Measurements from ENCODE around the gene LRRTM2.

Gene LRRTM2

DNA sequence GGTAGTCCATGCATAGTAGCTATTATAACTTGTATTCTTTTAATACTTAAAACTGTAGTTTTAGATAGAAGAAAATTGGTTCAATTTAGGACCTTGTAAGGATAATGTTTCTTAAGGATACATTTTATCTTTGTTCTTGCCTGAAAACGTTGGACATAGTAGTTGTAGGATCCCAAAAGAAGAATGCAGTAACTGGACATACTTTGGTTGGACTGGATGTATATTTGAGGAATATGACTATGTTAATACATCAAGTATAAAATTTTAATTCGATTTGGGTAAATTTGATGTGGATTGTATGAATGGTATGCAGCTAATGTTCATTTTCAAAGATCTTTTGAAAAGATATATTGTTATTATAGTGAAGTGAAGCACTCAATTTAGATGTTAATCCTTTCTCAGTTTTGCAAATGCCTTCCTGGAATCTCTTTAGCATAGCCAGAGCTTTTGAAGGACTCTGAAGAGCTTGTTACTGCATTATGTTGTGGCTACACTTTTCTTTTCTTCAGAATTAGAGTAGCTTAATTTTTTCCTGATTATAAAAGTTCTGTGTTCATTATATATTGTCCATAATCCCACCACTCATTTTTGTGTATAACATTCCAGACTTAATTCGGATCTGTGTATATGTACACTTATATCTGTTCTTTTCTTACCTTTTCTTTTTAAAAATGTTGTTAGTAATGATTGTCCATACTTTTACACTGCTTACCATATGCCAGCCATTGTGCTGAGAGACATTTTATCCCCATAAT lies 41.2 kb downstream of the LRRTM2 start:
- peak overlapping the region; percentile 12 for H3K4me3 ChIP-seq (ENCODE audit: low read depth, low read length)
- no peaks in the 10 kb centered on the region for H3K27me3 ChIP-seq (ENCODE audit: control insufficient read depth, insufficient read depth, low read length)
- H3K9me3 ChIP-seq (ENCODE audit: control insufficient read depth, insufficient read depth, low read length), result no peaks in the 10 kb centered on the region
- no peaks in the 10 kb centered on the region for H3K36me3 ChIP-seq (ENCODE audit: control insufficient read depth, insufficient read depth, low read length)
- no peak overlapping the region for H3K9ac ChIP-seq (ENCODE audit: low read depth, low read length)
- H3K4me1 ChIP-seq (ENCODE audit: control insufficient read depth, insufficient read depth, low read length), result peaks cover 37% of the 10 kb centered on the region

DNA sequence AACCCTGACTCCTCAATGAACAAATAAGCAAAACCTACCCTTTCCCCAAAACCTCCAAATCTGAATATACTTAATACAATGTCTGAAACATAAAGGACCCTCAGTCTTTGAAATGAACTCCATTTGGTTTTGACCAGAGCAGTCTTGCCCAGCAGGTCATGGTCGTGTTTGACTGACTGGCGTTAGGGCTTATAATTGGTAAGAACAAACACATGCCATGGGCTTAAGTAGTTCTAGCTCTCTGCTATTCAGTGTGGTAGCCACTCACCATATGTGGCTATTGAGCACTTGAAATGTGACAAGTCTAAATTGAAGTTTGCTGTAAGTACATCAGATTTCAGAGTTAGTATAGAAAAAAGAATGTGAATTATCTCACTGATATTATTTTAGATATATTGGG lies 42.1 kb downstream of the LRRTM2 start:
- H3K9me3 ChIP-seq (ENCODE audit: control insufficient read depth, insufficient read depth, low read length), result no peaks in the 10 kb centered on the region
- no peak overlapping the region for H3K4me3 ChIP-seq (ENCODE audit: low read depth, low read length)
- no peaks in the 10 kb centered on the region for H3K27me3 ChIP-seq (ENCODE audit: control insufficient read depth, insufficient read depth, low read length)
- H3K9ac ChIP-seq (ENCODE audit: low read depth, low read length), result no peak overlapping the region
- H3K36me3 ChIP-seq (ENCODE audit: control insufficient read depth, insufficient read depth, low read length), result no peaks in the 10 kb centered on the region
- peaks cover 37% of the 10 kb centered on the region for H3K4me1 ChIP-seq (ENCODE audit: control insufficient read depth, insufficient read depth, low read length)

DNA sequence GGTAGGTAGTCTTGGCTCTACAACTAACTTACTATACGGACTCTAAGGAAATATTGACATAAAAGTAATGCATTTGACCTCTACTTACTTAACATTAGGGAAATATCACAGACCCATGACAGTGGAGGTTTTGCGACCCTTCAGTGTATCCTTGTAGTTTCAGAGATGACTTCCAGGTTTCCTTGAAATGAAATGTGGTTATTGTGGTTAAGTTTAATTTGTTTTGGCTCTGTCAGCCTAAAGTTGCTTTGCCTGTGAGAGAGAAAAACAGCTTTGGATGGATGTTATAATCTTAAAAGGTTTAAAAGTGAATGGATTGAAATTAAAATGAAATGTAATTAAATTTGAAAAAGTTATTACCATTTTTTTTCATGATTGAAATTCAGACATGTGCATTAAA lies 42.9 kb downstream of the LRRTM2 start:
- H3K4me1 ChIP-seq (ENCODE audit: control insufficient read depth, insufficient read depth, low read length), result peaks cover 35% of the 10 kb centered on the region
- H3K4me3 ChIP-seq (ENCODE audit: low read depth, low read length), result no peak overlapping the region
- H3K27me3 ChIP-seq (ENCODE audit: control insufficient read depth, insufficient read depth, low read length), result no peaks in the 10 kb centered on the region
- H3K9me3 ChIP-seq (ENCODE audit: control insufficient read depth, insufficient read depth, low read length), result no peaks in the 10 kb centered on the region
- H3K9ac ChIP-seq (ENCODE audit: low read depth, low read length), result no peak overlapping the region
- peaks cover 4% of the 10 kb centered on the region for H3K36me3 ChIP-seq (ENCODE audit: control insufficient read depth, insufficient read depth, low read length)

DNA sequence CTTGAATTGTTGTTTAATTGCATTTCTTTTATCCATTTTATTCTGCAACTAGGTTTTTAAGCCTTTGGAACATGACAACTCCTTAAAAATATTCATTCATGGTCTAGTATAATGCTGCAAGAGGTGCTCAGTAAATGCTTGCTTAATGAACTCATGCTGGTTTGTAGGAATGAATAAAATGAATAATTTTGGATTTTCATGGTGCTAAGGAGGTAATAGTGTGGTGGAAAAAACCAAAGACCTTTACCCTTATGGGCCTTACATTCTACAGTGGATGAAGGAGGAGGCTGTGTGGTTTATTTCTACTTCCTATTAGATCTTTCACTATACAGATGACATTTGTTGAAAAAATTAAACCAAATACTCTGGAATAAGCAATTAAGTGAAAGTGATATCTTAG lies 43.4 kb downstream of the LRRTM2 start:
- Histone ChIP-seq H3K36me3 (ENCODE audit: control insufficient read depth, insufficient read depth, low read length) (peaks cover 7% of the 10 kb centered on the region), H3K9me3 (ENCODE audit: control insufficient read depth, insufficient read depth, low read length) (no peaks in the 10 kb centered on the region), H3K27me3 (ENCODE audit: control insufficient read depth, insufficient read depth, low read length) (no peaks in the 10 kb centered on the region), H3K4me3 (ENCODE audit: low read depth, low read length) (no peak overlapping the region), H3K9ac (ENCODE audit: low read depth, low read length) (no peak overlapping the region), H3K4me1 (ENCODE audit: control insufficient read depth, insufficient read depth, low read length) (peaks cover 32% of the 10 kb centered on the region)

DNA sequence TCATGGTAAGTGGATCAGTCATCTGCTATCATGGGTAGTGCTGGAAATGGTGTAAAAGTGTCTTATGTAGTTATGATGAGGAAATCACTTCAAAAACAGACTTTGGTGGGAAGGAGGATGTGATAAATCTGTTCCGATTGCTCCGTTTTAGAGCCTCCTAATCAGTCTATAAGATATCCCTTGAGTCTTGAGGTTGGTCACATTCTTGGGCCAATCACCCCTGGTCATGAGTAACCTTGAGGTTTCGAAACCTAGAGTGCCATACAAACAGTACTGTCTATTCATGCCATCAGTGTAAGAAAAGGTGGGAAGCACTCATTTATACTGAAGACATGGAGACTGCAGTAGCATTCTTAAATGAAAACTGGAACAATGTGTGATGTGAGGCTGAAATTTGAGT lies 45.8 kb downstream of the LRRTM2 start:
- peaks cover 22% of the 10 kb centered on the region for H3K4me1 ChIP-seq (ENCODE audit: control insufficient read depth, insufficient read depth, low read length)
- no peak overlapping the region for H3K4me3 ChIP-seq (ENCODE audit: low read depth, low read length)
- no peaks in the 10 kb centered on the region for H3K9me3 ChIP-seq (ENCODE audit: control insufficient read depth, insufficient read depth, low read length)
- H3K9ac ChIP-seq (ENCODE audit: low read depth, low read length), result no peak overlapping the region
- H3K27me3 ChIP-seq (ENCODE audit: control insufficient read depth, insufficient read depth, low read length), result no peaks in the 10 kb centered on the region
- peaks cover 7% of the 10 kb centered on the region for H3K36me3 ChIP-seq (ENCODE audit: control insufficient read depth, insufficient read depth, low read length)

DNA sequence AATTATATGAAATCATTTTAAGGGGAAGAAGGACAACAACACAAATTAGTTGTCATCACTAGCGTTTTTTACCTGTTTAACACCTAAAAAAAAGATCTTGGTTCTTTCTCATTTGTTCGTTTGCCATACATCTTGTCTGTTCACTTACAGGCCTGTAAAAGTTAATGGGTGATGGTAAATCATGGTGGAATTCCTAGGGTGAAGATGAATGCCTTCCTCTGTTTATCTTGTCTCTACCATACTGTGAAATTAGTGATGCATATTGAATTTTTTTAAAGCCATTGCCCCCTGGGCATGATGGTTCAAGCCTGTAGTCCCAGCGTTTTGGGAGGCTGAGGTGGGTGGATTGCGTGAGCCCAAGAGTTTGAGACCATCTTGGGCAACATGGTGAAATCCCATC lies 46.6 kb downstream of the LRRTM2 start:
- Histone ChIP-seq H3K27me3 (ENCODE audit: control insufficient read depth, insufficient read depth, low read length) (no peaks in the 10 kb centered on the region), H3K4me1 (ENCODE audit: control insufficient read depth, insufficient read depth, low read length) (peaks cover 19% of the 10 kb centered on the region), H3K9me3 (ENCODE audit: control insufficient read depth, insufficient read depth, low read length) (no peaks in the 10 kb centered on the region), H3K9ac (ENCODE audit: low read depth, low read length) (no peak overlapping the region), H3K36me3 (ENCODE audit: control insufficient read depth, insufficient read depth, low read length) (peaks cover 7% of the 10 kb centered on the region), H3K4me3 (ENCODE audit: low read depth, low read length) (no peak overlapping the region)

DNA sequence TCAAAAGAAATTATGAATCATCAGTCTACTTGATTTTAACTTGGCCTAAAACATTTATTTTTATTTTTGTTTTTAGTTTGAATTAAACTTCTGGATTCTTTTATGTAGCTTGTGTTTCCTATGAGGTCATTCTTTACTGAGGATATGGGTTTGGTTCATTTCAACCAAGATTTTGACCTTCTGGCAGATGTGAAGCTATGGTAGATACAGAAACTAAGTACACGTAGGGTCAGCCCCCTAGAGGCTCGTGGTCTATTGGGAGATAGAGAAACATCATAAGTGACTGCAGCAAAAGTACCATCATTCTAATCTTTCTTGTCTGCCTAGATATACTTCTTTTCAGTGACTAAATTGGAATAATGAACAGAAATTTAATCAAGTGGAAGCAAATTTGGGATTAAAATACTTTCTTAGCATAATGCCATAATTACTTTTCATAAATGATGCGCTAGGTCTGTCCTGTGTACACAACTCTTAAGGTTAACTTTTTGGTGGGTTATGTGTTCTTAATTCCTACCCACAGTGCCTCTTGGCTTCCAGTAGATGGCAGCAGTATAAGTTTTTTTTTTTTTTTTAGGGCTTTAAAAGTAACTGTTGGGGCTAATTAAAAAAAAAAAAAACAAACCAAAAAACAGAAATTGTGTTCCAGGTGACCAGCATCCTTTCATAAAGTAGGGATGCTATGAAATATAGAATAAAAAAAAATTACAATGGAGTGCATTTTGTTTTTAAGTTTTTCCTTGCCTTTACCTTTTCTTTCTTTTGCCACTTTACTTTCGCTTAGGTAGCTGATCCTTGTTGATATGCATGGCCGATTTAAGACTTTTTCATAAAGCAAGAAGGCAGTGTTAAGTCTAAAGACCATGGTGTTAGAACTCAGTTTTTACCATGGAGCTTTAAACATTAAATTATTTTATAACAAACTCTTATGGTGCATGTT lies 49.9 kb downstream of the LRRTM2 start:
- Histone ChIP-seq H3K9me3 (ENCODE audit: control insufficient read depth, insufficient read depth, low read length) (no peaks in the 10 kb centered on the region), H3K4me3 (ENCODE audit: low read depth, low read length) (no peak overlapping the region), H3K9ac (ENCODE audit: low read depth, low read length) (no peak overlapping the region), H3K27me3 (ENCODE audit: control insufficient read depth, insufficient read depth, low read length) (no peaks in the 10 kb centered on the region), H3K4me1 (ENCODE audit: control insufficient read depth, insufficient read depth, low read length) (no peaks in the 10 kb centered on the region), H3K36me3 (ENCODE audit: control insufficient read depth, insufficient read depth, low read length) (peaks cover 7% of the 10 kb centered on the region)

DNA sequence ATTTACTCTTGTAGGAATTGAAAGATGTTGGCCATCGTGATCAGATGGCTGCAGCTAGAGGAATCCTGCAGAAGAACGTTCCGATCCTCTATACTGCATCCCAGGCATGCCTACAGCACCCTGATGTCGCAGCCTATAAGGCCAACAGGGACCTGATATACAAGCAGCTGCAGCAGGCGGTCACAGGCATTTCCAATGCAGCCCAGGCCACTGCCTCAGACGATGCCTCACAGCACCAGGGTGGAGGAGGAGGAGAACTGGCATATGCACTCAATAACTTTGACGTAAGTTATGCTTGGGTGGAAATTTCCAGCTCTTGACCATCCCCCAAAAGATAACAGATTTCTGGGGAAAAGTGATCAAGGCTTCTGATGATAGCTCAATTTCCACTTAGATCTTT lies 50.6 kb downstream of the LRRTM2 start:
- Histone ChIP-seq H3K9ac (ENCODE audit: low read depth, low read length) (no peak overlapping the region), H3K4me1 (ENCODE audit: control insufficient read depth, insufficient read depth, low read length) (no peaks in the 10 kb centered on the region), H3K9me3 (ENCODE audit: control insufficient read depth, insufficient read depth, low read length) (no peaks in the 10 kb centered on the region), H3K4me3 (ENCODE audit: low read depth, low read length) (no peak overlapping the region), H3K27me3 (ENCODE audit: control insufficient read depth, insufficient read depth, low read length) (no peaks in the 10 kb centered on the region), H3K36me3 (ENCODE audit: control insufficient read depth, insufficient read depth, low read length) (peaks cover 7% of the 10 kb centered on the region)

DNA sequence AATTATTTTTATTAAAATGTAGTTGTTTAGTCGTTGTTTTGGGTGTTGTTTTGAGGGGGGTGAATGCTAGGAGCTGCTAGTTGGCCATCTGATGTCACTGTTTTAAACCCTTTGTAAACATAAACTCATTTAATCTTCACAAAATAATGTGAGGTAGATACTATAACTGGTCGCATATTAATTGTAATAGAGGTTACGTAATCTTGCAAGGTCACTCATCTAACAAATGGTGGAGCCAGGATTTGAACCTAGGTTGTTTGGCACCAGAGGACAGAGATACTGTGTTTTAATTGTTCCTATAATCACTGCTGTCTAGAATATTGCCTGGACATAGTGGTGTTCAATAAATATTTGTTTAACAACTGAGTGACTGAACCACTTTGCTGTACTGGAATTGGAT lies 54.4 kb downstream of the LRRTM2 start:
- Histone ChIP-seq H3K9me3 (ENCODE audit: control insufficient read depth, insufficient read depth, low read length) (no peaks in the 10 kb centered on the region), H3K4me1 (ENCODE audit: control insufficient read depth, insufficient read depth, low read length) (peaks cover 7% of the 10 kb centered on the region), H3K27me3 (ENCODE audit: control insufficient read depth, insufficient read depth, low read length) (no peaks in the 10 kb centered on the region), H3K9ac (ENCODE audit: low read depth, low read length) (no peak overlapping the region), H3K4me3 (ENCODE audit: low read depth, low read length) (no peak overlapping the region), H3K36me3 (ENCODE audit: control insufficient read depth, insufficient read depth, low read length) (no peaks in the 10 kb centered on the region)

DNA sequence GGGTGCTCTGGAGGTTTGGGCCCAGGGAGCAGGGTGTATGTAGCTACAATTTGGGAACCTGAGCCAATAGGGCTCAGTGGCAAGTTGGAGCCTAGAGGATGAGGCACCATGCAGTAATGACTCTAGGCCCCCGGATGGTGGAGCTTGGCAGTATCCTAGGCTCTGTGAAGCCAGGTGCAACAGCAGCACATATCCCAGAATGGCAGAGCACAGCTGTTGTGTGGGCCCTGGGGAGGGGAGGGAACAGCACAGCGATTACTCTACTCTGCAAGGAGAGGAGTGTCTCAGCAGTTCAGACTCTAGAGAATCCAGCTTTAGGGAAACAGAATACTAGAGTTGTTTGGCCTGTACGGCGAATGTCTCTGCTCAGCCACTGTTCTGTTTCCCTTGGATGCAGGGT lies 56.1 kb downstream of the LRRTM2 start:
- no peak overlapping the region for H3K4me3 ChIP-seq (ENCODE audit: low read depth, low read length)
- no peaks in the 10 kb centered on the region for H3K36me3 ChIP-seq (ENCODE audit: control insufficient read depth, insufficient read depth, low read length)
- H3K9me3 ChIP-seq (ENCODE audit: control insufficient read depth, insufficient read depth, low read length), result no peaks in the 10 kb centered on the region
- H3K4me1 ChIP-seq (ENCODE audit: control insufficient read depth, insufficient read depth, low read length), result peaks cover 7% of the 10 kb centered on the region
- H3K27me3 ChIP-seq (ENCODE audit: control insufficient read depth, insufficient read depth, low read length), result no peaks in the 10 kb centered on the region
- no peak overlapping the region for H3K9ac ChIP-seq (ENCODE audit: low read depth, low read length)
